Panc1 (cell line): ENCODE measurements around the gene DDI2. TPM values are rescaled to one million over a fixed set of nuclear protein-coding genes. Genes with fewer than 3 reads are reported as not detected.

Experiments used
- ATAC-seq: fragments of 200-7000 bp; cut with Tn5 transposase; 2 replicates; pipeline ENCODE4 v1.9.1; 2020; ENCODE audit warnings: mild to moderate bottlenecking, moderate library complexity
- BruUV-seq: library from RNA; stranded (reverse); fragments of 400-500 nt; replicated peaks from 2 replicates; lab custom pipeline; 2021; lab: Mats Ljungman, UMichigan
- CTCF ChIA-PET: fragments of 300-600 bp; sonication (Branson Sonifier 250); formaldehyde crosslinking; loops from one replicate; lab custom pipeline; 2022; ENCODE audit warnings: antibody characterized with exemption; lab: Charles Lee
- POLR2A ChIA-PET: fragments of 300-600 bp; sonication (Branson Sonifier 250); formaldehyde crosslinking; loops from one replicate; lab custom pipeline; 2022; ENCODE audit warnings: antibody characterized with exemption; lab: Charles Lee
- DNase-seq: peaks from one replicate; pipeline ENCODE4 v3.0.0-alpha.2; 2010; ENCODE audit warnings: low read depth, low spot score
- H3K27ac ChIP-seq: 2 replicates; pipeline ENCODE4 v1.5.1; 2011; ENCODE audit warnings: mild to moderate bottlenecking, low read length, inconsistent platforms
- H3K27me3 ChIP-seq: fragments of 200-500 bp; sonication (Bioruptor generic); 2 replicates; pipeline ENCODE4 v1.6.0; 2014; ENCODE audit warnings: low read length, inconsistent platforms; ENCODE audit not compliant: control insufficient read depth, insufficient read depth
- H3K36me3 ChIP-seq: fragments of 200-500 bp; sonication (Bioruptor generic); 2 replicates; pipeline ENCODE4 v1.5.1; 2014; ENCODE audit warnings: inconsistent platforms, mild to moderate bottlenecking, low read length, moderate library complexity; ENCODE audit not compliant: control insufficient read depth, insufficient read depth
- H3K4me1 ChIP-seq: 2 replicates; pipeline ENCODE4 v1.5.1; 2011; ENCODE audit warnings: inconsistent platforms, mild to moderate bottlenecking, low read length, moderate library complexity; ENCODE audit not compliant: control insufficient read depth, insufficient read depth
- H3K4me3 ChIP-seq, 2 experiments: 2 replicates each; pipeline ENCODE4 v1.5.1; 2011 to 2012; ENCODE audit warnings: low read depth in 2 of 2, low read length in 2 of 2, mild to moderate bottlenecking in 2 of 2, inconsistent platforms in 1 of 2, moderate library complexity in 1 of 2
- H3K9me3 ChIP-seq: fragments of 200-500 bp; sonication (Bioruptor generic); 2 replicates; pipeline ENCODE4 v1.5.1; 2014; ENCODE audit warnings: low read depth, mild to moderate bottlenecking, inconsistent platforms, low read length, moderate library complexity; ENCODE audit not compliant: control insufficient read depth, insufficient read depth
- POLR2AphosphoS5 ChIP-seq: IDR thresholded peaks from 2 replicates; pipeline ENCODE4 v1.6.1; 2012; ENCODE audit warnings: mild to moderate bottlenecking, low read depth, low read length, moderate library complexity
- SIN3A ChIP-seq: IDR thresholded peaks from 2 replicates; pipeline ENCODE4 v1.6.1; 2012; ENCODE audit warnings: low read depth, mild to moderate bottlenecking, low read length, moderate library complexity, borderline replicate concordance; ENCODE audit not compliant: insufficient read depth
- TCF7L2 ChIP-seq: IDR thresholded peaks from 2 replicates; pipeline ENCODE4 v1.6.1; 2011; ENCODE audit warnings: mild to moderate bottlenecking, low read depth, low read length, inconsistent platforms
- in situ Hi-C: cut with HindIII; loops from 2 replicates; pipeline ENCODE4 v1.10.0; 2016; ENCODE audit warnings: low sequenced_read_pairs, low pct_unique_long_range_greater_than_20kb
- intact Hi-C: fragments of 100-400 bp; cut with micrococcal nuclease; formaldehyde crosslinking; loops from one replicate; pipeline ENCODE4 v1.10.0; 2022; ENCODE audit not compliant: unreplicated experiment
- total RNA-seq: library from RNA; stranded (reverse); gene quantifications from one replicate; pipeline ENCODE4 v1.2.1, GENCODE V29; 2021; ENCODE audit not compliant: unreplicated experiment
- TF ChIP-seq, protein P1 (sequence below), 2 experiments: IDR thresholded peaks; 2 replicates each; pipeline ENCODE4 v1.6.1; 2011 to 2012; ENCODE audit warnings: low read depth in 2 of 2, control low read depth in 1 of 2, low read length in 1 of 2, mild to moderate bottlenecking in 1 of 2, moderate library complexity in 1 of 2; ENCODE audit not compliant: insufficient read depth in 1 of 2
- TF ChIP-seq, protein P2 (sequence below): fragments of 450-650 bp; IDR thresholded peaks from 2 replicates; pipeline ENCODE4 v1.5.1; 2017; ENCODE audit warnings: mild to moderate bottlenecking

Gene DDI2
- total RNA-seq, 1 experiment from 2014 or later = 27.7 TPM

DNA sequence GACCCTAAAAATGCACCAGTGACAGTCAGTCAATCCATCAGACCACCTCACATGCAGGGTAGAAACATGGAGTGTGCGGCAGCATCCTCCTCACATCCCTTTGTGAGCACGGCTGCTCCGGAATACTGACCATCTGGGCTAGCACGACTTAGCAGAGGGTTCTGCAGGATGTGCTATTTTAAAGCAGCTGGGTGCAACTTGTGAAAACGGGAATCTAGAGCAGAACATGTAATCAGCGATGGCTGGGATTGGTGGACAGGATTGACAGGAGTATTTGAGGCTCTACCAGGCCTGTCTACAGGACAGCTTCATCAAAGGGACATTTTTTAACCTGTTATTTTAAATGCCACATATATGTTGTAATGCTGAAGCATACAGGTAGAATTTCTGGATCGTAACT, 50.1 kb downstream of the DDI2 start:
- TSS peak; percentile 25 for BruUV-seq
- in situ Hi-C loops = no loop called here
- Histone ChIP-seq H3K4me3 (no peak overlapping the region), H3K27ac (no peak overlapping the region), H3K36me3 (no peaks in the 10 kb centered on the region), H3K9me3 (no peaks in the 10 kb centered on the region), H3K4me1 (no peaks in the 10 kb centered on the region), H3K27me3 (no peaks in the 10 kb centered on the region)
- intact Hi-C loops = no loop called here
- TF ChIP-seq, protein P1, sequence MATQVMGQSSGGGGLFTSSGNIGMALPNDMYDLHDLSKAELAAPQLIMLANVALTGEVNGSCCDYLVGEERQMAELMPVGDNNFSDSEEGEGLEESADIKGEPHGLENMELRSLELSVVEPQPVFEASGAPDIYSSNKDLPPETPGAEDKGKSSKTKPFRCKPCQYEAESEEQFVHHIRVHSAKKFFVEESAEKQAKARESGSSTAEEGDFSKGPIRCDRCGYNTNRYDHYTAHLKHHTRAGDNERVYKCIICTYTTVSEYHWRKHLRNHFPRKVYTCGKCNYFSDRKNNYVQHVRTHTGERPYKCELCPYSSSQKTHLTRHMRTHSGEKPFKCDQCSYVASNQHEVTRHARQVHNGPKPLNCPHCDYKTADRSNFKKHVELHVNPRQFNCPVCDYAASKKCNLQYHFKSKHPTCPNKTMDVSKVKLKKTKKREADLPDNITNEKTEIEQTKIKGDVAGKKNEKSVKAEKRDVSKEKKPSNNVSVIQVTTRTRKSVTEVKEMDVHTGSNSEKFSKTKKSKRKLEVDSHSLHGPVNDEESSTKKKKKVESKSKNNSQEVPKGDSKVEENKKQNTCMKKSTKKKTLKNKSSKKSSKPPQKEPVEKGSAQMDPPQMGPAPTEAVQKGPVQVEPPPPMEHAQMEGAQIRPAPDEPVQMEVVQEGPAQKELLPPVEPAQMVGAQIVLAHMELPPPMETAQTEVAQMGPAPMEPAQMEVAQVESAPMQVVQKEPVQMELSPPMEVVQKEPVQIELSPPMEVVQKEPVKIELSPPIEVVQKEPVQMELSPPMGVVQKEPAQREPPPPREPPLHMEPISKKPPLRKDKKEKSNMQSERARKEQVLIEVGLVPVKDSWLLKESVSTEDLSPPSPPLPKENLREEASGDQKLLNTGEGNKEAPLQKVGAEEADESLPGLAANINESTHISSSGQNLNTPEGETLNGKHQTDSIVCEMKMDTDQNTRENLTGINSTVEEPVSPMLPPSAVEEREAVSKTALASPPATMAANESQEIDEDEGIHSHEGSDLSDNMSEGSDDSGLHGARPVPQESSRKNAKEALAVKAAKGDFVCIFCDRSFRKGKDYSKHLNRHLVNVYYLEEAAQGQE (IDR thresholded peaks at IDR 0.05; ENCODE audit: insufficient read depth in 1 of 2, low read depth in 2 of 2, low read length in 1 of 2) = no peak
- TF ChIP-seq POLR2AphosphoS5 (no peak), TCF7L2 (no peak), SIN3A (no peak)
- TF ChIP-seq, protein P2, sequence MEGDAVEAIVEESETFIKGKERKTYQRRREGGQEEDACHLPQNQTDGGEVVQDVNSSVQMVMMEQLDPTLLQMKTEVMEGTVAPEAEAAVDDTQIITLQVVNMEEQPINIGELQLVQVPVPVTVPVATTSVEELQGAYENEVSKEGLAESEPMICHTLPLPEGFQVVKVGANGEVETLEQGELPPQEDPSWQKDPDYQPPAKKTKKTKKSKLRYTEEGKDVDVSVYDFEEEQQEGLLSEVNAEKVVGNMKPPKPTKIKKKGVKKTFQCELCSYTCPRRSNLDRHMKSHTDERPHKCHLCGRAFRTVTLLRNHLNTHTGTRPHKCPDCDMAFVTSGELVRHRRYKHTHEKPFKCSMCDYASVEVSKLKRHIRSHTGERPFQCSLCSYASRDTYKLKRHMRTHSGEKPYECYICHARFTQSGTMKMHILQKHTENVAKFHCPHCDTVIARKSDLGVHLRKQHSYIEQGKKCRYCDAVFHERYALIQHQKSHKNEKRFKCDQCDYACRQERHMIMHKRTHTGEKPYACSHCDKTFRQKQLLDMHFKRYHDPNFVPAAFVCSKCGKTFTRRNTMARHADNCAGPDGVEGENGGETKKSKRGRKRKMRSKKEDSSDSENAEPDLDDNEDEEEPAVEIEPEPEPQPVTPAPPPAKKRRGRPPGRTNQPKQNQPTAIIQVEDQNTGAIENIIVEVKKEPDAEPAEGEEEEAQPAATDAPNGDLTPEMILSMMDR = no peak
- CTCF ChIA-PET = no interaction called here
- DNase-seq (no peak), ATAC-seq (no peak)
- POLR2A ChIA-PET = no interaction called here

DNA sequence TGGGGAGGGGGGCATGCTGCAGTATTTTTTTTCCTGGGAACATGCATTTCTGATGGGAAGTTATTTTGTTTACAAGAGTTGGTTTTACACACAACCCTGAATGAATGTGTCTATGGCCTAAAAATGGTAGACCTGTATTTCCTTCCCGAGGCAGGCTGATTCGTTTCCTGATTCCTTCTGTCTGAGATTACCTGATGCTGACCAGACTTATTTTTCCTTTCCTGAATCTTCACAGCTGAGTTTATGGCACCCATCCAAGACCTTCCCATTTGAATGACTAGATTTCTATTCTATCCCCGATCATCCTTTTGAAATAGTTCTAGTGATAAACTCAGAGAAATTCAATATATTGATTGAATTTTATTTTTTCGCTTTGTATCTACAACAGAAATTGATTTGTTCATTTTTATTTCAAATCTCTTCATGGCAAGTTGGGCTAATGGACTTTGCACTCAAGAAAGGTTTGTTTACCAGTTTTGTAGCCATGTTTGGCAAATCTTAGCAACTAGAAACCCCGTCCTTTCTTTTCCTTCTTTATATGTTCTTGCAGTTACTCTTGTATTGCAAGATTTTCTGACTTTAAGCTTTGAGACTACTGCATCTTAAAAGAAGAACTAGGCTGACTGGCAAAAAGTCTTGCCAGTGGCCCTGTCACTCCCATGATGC, 51.0 kb downstream of the DDI2 start:
- CTCF ChIA-PET = no interaction called here
- BruUV-seq = no TSS peak
- intact Hi-C loops = no loop called here
- Histone ChIP-seq H3K36me3 (no peaks in the 10 kb centered on the region), H3K27ac (no peak overlapping the region), H3K27me3 (no peaks in the 10 kb centered on the region), H3K4me3 (no peak overlapping the region), H3K9me3 (no peaks in the 10 kb centered on the region), H3K4me1 (no peaks in the 10 kb centered on the region)
- POLR2A ChIA-PET = no interaction called here
- in situ Hi-C loops = no loop called here
- DNase-seq (no peak), ATAC-seq (no peak)
- no peak for TF ChIP-seq TCF7L2
- TF ChIP-seq, protein P2 = no peak
- no peak for TF ChIP-seq SIN3A
- TF ChIP-seq, protein P1 (IDR thresholded peaks at IDR 0.05; ENCODE audit: insufficient read depth in 1 of 2, low read depth in 2 of 2, low read length in 1 of 2) = no peak
- no peak for TF ChIP-seq POLR2AphosphoS5
